ENCODE results near the gene GIN1.
"Not testable (repeated sequence)": the region's sequence is repeated elsewhere in the genome, so short reads cannot be mapped to it uniquely, and the experiment has no call there.

GIN1 gene, protein sequence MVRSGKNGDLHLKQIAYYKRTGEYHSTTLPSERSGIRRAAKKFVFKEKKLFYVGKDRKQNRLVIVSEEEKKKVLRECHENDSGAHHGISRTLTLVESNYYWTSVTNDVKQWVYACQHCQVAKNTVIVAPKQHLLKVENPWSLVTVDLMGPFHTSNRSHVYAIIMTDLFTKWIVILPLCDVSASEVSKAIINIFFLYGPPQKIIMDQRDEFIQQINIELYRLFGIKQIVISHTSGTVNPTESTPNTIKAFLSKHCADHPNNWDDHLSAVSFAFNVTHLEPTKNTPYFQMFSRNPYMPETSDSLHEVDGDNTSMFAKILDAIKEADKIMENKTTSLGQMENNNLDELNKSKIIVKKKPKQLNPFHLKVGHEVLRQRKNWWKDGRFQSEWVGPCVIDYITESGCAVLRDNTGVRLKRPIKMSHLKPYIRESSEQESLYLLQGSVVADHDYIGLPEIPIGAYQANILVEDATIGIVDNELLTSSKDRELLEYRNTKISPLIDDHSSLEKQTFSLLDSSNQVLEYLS

DNA sequence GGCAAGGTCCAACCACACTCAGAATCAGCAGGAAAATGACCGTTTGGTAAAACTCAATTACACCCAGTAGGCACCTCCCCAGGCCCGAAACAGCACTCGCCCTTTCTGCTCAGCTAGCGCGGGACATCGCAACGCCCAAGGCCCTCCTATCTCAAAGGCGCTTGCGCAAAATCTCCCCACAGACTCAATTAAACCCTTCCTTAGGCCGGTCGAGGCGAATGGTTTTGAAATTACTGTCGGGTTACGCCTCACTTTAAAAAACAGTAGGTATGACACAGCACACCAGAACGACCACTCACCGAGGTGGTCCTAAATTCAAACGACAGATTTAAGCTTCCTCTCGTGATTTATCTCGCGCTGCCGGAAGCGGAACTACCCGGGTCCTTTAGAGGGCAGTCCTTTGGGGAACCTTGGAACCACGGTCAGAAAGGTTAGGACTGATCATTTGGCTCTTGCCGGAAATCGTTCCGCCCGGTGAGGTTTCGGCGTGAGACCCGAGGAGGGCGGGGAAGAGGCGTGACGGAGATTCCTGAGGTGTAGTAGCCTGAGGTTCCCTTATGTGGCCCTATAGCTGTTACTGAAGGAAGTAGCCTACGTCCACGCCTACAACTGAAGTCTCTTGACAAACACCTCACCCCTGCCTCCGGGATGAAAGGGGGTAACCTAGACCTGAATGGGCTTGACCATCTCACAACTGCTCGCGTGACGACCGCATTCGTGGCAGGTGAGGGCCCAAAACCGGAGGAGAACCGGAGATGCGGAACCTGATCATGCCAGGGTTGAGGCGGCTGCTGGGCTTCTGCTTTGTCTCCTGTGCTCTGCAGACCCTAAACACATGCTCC is at the start of gene GIN1, which contains the start of gene PPIP5K2:
Gene GIN1 (minus strand): TSS at position 374 of the 842 bp plus-strand sequence. CDS start 11,431 bp downstream, outside the sequence.
Gene PPIP5K2 (plus strand): TSS at position 537 of the 842 bp plus-strand sequence. CDS start 9,289 bp downstream, outside the sequence.
- DNase-seq (ENCODE audit: low spot score), result peak; percentile 74

DNA sequence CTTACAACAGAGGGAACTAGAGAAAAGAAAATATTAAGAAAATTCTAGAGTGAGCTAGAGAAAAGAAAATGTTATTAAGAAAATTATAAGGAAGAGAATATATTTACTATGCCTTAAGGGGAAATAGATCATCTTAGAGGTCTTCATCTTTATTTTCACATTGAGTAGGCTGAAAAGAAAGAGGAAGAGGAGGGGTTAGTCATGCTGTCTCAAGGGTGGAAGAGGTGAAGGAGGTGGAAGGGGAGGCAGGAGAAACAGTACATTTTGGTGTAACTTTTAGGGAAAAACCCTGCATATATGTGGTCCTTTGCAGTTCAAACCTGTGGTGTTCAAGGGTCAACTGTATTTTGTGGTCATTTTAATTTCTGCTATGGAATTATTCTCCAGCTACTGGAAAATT is 46.8 kb upstream of the GIN1 start:
- DNase-seq (ENCODE audit: low spot score), result no peak

DNA sequence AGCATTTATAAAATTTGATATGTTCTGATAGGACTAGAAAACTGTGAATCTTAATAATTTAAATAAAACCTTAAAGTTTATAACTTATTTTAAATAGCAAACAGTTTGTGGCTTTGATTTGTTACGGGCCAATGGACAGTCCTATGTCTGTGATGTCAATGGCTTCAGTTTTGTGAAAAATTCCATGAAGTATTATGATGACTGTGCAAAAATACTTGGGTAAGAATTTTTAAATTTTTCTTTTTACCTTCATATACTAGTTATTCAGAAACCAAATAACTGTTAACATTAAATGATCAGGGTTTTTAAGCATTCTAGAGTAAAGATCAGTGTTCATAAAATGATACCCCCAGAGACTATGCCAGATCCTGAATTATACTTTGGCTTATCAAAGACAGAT is 31.2 kb upstream of the GIN1 start:
- DNase-seq (ENCODE audit: low spot score), result no peak

DNA sequence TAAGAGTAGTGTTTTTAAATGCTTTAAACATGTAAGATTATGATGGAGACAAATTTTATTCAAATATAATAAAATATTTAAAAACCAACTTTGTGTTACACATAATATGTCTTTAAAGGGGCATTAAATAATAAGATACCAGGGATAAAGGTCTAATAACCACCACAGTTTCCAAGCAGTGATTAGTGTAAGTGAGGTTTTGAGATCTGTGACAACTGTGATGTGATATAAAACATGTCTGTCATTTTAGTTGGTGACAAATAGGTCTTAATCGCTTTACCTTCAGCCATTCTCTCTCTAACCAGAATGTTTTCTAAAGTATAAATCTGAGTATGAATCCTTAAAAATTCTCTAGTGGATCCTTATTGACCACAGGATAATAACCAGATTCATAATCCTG is 28.3 kb upstream of the GIN1 start:
- no peak for DNase-seq (ENCODE audit: low spot score)

DNA sequence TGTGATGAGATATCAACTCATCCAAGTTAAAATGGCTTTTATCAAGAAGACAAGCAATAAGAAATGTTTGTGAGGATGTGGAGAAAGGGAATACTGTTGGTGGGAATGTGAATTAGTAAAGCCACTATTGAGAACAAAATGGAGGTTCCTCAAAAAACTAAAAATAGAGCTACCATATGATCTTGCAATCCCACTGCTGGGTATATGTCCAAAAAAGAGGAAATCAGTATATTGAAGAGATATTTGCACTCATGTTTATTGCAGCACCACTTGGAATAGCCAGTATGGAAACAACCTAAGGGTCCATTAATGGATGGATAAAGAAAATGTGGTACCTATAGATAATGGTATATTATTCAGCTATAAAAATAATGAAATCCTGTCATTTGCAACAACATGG is 25.3 kb upstream of the GIN1 start:
- DNase-seq (ENCODE audit: low spot score), result no peak

DNA sequence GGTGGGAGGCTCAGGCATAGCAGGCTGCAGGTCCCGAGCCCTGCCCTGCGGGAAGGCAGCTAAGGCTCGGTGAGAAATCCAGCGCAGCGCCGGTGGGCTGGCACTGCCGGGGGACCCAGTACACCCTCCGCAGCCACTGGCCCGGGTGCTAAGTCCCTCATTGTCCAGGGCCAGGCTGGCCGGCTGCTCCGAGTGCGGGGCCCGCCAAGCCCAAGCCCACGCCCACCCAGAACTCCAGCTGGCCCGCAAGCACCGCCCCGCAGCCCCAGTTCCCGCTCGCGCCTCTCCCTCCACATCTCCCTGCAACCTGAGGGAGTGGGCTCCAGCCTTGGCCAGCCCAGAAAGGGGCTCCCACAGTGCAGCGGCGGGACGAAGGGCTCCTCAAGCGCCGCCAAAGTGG is 22.2 kb upstream of the GIN1 start:
- DNase-seq (ENCODE audit: low spot score), result not testable (repeated sequence)

DNA sequence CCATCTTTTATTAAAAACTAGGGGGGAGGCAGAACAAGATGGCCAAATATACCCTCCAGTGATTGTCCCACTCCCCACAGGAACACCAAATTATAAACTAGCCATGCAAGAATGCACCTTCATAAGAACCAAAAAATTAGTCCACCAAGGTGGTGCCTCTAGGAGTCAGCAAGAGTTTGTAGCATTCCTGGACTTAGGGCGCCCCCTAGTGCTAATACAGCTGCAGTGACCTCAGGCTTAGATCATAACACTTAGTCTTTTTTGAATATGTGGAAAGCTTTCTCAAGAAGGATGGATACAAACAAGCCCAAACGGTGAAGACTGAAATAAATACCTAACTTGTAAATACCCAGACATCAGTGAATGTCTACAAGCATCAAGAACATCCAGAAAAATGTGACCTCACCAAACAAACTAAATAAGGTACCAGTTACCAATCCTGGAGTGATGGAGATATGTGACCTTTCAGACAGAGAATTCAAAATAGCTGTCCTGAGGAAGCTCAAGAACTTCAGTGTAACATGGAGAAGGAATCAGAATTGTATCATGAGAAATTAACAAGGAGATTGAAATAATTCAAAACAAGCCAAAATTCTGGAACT is 19.4 kb upstream of the GIN1 start:
- peak; percentile 33 for DNase-seq (ENCODE audit: low spot score)

DNA sequence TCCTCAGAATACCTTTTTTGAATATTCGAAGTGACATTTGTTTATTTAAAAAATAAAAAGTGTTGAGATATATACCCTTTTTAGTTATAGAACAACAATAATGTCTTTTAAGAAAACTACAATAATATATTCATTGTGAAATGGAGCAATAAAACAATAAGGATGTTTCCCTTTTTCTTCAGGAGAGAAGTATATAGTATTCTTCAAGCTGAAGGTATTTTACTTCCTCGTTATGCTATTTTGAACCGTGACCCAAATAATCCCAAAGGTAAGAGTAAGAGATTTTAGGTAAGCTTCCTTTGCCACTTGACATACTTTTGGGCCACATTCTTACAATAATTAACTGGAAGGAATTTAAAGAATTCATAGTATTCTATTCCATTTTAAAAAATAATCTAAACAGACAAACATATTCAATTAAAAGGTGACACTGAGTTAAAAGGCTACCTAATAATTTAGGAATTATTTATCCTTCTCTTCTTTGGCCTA is 18.3 kb upstream of the GIN1 start:
- no peak for DNase-seq (ENCODE audit: low spot score)

DNA sequence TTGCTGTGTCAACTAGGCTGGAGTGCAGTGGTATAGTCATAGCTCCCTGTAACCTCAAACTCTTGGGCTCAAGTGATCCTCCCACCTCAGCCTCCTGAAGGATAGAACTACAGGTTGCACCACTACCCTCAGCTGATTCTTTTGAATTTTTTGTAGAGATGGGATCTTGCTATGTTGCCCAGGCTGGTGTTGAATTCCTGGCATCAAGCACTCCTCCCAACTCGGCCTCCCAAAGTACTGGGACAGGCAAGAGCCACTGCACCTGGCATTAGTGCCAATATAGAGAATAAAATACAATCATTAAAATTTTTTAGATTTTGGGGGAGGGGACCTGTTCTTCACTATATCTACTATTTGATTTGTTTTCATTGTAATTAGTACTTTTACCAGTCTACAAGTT is 15.5 kb upstream of the GIN1 start:
- no peak for DNase-seq (ENCODE audit: low spot score)

DNA sequence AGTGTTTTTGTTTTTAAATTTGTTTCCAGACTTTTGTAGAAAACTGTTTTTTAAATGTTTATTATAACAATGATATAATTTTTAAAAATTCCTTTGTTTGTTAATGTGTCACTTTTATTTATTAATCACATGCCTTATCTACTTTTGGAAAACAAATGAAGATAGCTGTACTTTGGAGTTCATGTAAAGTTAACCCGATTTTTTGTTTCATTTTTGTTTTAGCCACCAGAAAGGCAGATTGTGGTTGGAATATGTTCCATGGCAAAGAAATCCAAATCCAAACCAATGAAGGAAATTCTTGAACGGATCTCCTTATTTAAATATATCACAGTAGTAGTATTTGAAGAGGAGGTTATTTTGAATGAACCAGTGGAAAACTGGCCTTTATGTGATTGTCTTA is 13.3 kb upstream of the GIN1 start:
- no peak for DNase-seq (ENCODE audit: low spot score)

DNA sequence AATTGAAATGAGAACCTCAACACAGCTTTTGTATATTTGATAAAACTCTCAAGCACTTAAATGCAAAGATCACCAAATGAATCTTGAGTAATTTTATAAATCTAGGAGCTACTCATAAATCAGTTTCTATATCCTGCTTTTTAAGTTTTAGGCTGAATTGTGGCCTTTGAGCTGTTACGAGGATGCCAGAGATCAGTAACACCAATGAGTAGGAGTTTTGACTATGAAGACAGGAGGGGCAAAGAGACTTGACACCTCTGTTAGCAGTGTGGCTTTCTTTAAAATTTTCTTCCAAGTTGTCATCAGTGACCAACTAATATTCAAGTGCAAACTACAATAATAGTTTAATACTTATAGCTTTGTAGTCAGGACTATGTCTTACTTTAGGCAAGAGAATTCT is 12.7 kb upstream of the GIN1 start:
- no peak for DNase-seq (ENCODE audit: low spot score)

DNA sequence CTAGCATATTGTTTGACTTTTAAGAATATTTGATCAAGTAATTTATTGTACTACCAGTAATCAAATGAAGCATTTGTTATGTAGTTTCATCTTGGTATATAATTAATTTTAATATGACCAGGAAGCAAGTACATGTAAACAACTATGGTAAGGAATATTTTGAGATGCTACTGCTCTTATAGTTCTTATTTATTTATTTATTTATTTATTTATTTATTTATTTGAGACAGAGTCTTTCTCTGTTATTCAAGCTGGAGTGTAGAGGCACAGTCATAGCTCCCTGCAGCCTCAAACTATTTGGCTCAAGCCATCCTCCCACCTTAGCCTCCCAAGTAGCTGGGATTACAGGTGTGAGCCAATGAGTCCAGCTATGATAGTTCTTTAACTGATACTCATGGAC is 8.3 kb upstream of the GIN1 start:
- DNase-seq (ENCODE audit: low spot score), result no peak

DNA sequence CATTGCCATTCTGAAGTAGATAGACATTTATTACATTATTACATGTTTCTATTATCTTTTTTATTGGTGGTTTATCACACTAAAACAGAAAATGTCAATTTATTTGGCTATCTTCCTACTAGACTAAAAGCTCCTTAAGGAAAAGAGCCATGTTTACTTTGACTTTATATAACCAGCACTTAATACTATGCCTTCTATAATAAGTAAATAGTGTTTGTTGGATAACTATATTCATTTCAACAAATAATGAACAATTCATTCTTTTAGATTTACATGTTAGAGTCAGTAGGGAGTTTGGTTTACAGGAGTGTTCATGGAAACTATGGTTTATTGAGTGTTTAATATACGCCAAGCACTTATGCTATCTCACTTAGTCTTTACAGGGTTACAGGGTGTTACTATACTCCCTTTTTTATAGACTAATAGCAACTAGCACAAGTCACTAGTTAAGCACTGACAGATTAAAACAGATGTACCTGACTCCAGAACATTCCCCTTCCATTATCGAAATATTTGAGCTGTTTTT is 7.4 kb upstream of the GIN1 start:
- no peak for DNase-seq (ENCODE audit: low spot score)

DNA sequence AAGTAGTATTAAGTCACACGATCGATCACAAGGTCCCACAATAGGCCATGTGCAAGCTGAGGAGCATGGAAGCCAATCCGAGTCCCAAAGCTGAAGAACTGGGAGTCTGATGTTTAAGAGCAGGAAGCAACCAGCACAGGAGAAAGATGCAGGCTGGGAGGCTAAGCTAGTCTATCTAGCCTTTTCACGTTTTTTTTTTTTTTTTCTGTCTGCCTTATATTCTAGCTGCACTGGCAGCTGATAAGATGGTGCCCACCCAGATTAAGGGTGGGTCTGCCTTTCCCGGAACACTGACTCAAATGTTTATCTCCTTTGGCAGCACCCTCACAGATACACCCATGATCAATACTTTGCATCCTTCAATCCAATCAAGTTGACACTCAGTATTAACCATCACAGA is 6.6 kb upstream of the GIN1 start:
- DNase-seq (ENCODE audit: low spot score), result no peak

DNA sequence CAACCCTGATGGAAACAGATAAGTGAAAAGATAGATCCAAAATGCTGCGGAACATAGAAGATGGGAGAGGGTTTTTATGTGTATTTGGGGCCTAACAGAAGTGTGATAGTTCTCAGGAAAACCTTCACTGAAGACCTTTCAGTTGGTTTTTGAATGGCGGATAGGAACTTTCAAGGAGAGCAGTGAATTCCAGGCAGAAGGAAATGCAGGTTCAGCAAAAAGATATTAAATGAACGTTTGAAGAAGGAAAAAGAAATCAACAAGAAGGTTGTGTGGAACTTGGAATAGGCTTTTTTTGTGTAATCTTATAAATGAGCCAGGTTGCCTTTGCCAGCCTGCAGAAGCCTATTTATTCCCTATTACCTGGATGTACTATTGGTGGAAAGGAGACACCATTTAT is 2.3 kb upstream of the GIN1 start:
- DNase-seq (ENCODE audit: low spot score), result no peak

DNA sequence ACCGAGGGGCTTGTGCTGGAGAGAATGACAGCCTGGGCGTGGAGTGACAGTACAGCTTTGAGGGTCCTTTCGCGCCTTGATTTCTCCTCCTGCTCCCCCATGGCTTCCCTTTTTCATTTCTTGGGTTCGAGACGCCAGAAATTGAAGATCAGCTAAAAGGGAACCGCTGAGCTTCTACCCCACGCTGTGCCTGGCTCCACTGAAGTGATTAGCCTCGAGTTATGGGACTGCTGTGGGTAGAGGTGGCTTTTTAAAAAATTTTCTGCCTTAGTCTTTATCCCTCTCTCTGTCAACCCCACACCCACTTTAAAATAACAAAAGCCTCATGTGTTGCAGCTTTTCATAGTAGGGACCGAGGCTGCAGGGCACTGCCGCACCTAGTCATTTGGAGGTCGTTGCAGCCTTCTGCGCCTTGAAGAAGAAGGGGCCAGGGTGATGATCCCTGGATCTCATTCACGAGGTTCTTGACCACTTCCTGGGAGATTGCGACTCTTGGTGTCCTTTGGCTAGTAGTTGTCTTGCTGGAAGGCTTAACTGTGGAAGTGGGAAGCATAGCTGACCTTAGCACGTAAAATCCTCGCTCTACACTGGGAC is 766 bp upstream of the GIN1 start:
- DNase-seq (ENCODE audit: low spot score), result no peak

DNA sequence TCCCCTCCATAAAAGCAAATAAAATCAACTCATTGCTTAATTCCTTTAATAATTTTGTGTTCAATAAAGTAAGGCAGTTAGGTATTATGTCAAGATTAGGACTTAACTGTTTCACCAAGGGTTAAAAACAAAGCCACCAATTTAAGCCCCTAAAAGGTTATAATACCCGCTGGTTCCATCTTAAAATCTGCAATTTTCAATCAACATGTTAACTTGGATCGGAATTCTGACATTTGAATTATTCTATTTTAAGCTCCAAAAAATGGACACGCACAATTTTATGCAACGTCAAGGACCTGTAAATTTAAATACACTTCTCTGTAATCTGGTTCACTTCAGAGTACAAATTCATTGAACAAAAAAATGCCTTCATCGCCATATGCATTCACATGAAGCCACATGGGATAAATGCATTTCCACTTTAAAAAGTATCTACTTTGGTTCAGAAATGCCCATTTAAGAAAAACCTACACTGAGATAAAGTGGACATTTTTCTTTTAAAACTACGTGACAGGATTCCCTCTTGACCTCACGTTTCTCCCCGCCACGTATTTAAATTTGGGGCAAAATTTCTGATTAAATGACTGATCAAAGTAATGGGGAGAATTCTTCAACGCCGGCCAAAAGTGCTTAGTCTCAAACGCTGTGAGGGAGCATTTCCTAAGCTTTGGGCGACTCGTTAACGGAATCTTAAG is 721 bp downstream of the GIN1 start:
- DNase-seq (ENCODE audit: low spot score), result no peak

DNA sequence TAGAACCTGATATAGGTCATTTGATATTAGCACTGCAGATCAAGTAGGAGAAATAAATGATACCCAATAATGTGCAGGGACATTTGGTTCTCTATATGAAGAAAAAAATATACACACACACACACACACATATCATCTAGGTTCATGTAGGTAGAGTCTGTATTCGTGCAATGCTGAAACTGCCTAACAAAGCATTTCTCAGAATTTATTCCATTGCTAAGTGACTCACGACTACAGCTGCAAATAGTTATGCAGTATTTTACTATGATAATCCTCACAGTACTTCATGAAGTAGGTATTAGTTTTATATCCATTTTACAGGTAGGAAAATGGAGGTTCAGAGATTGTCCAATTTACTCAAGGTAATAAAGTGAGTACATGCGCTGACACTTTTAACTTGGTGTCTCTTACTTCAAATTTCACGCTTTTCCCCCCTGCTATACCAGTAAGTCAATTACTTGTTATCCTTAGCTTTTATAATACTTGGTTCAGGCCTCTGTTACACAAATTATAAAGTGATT is 2.4 kb downstream of the GIN1 start:
- DNase-seq (ENCODE audit: low spot score), result no peak

DNA sequence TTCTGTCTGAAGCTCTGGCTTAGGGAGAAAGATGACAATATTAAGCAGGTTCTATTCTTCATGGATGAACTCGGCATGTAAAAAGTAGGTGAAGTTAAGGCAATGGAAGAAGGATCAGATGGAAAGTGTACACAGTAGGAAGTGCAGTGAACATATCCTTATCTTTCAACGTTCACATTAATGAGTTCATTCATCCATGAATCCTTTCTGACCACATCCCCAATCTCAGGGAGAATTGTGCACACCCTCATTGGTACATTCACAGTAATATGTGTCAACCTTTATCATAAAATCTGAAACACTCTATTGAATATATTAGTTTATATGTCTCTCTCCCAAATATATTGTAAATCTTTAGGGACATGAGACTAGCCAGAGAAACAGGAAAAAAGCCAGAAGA is 5.5 kb downstream of the GIN1 start:
- no peak for DNase-seq (ENCODE audit: low spot score)

DNA sequence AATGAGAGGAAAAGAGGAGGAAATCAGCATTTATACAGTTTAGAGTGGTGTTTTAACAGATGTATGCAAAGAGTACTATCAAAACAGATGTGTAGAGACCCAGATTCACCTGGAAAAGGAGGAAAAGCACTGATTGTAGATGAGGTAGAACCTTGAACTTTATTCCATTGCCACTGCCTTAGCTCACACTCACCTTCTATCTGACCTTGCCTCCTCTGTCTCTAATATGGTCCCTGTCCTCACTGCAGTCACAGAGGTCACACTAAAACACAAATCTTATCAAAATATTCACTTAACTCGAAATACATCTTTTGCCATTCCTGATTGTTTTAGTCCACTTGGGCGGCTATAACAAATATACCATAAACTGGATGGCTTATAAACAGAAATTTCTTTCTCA is 7.0 kb downstream of the GIN1 start:
- no peak for DNase-seq (ENCODE audit: low spot score)

DNA sequence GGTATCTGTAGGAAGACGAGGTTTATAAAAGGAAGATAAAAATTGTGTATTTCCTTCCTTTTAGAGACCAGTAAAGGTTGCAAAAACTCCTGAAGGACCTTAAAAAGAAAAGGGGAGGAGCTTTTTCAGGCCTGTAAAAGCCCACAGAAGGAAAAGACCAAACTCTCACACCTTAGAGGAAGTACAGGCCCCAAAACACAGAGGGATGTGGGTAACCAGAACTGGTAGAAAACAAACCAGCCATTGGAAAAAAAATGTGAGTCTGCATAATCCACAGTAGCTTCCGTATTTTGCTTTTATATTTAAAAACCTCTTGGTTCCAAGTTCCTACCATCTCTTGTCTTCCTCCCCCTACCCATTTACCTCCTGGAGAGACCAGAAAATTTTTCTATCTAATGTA is 8.5 kb downstream of the GIN1 start:
- no peak for DNase-seq (ENCODE audit: low spot score)

All from COLO829 (cell line).